ENCODE results near the gene PDE10A.

PDE10A gene

GRCh38 chr6:165662749-165663376 lies at the start of gene PDE10A:
Gene PDE10A, minus strand, starts transcription at chr6:165663241. Its CDS starts 430 bp downstream, at chr6:165662811.
- TF ChIP-seq CTCF (IDR thresholded peaks at IDR 0.05) = no peak
- Histone ChIP-seq H3K4me3 (peak within 1 kb of the TSS; percentile 77), H3K27ac (peak within 1 kb of the TSS; percentile 47 to 82)
- no peak for DNase-seq (ENCODE audit: low spot score)

- Histone ChIP-seq H3K27ac (no peak overlapping the region), H3K4me3 (no peak overlapping the region)
- TF ChIP-seq CTCF (IDR thresholded peaks at IDR 0.05) = no peak
- DNase-seq (ENCODE audit: low spot score) = no peak
Measured at GRCh38 chr6:165708985-165709576, 46.0 kb upstream of the PDE10A start.

GRCh38 chr6:165707067-165707853 lies 44.2 kb upstream of the PDE10A start:
- DNase-seq (ENCODE audit: low spot score) = no peak
- no peak overlapping the region for H3K27ac ChIP-seq
- no peak overlapping the region for H3K4me3 ChIP-seq
- TF ChIP-seq CTCF (IDR thresholded peaks at IDR 0.05) = no peak

DNA sequence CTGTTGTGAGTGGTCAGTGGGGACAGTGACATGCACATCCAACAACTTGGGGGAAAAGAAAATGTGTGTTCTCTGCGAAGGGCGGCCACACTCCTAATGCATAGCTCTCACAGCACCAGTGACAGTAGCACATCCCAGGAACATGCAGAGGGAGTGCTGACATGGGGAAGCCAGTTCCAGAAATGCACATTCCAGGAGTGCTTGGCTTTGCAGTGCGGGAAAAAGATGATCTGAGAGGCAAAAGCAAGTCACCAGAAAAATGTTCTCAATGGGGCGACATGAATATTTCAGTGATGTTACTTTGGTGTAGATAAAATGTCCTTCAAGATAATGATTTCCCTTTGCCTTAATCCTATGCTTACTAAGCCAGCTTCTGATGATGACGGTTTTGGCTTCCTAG lies 42.9 kb upstream of the PDE10A start:
- Histone ChIP-seq H3K27ac (no peak overlapping the region), H3K4me3 (no peak overlapping the region)
- DNase-seq (ENCODE audit: low spot score) = no peak
- TF ChIP-seq CTCF (IDR thresholded peaks at IDR 0.05) = no peak

DNA sequence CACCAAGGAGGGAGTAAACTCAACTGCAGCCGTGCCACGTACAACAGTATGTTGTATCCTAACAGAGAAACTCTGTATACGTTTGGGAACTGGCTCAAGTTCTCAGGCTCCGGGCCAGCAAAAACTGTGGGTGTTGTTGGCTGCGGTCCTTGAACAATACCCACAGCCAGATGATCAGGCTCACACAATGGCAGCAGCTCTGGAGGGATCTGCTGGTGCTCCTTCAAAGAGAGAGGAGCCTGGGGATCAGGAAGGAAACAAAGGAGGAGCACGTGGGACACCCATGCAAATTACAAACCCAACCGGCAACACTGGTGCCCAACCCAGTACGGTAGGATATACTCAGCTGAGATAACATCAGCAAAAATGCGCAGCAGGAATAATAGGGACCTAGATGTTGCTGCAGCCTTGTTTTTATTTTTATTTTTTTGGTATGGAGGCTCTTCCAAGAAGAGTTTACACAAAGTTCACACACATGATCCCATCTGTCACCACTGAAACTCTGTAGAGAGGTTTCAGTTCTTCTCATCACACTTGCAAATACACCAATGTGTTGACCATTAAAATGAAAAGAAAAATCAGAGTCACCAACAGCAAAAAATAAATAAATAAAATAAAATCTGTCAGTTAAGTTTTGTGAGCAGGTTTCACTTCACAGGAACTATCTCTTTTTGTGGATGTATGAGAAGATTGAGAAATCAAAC lies 41.2 kb upstream of the PDE10A start:
- no peak for DNase-seq (ENCODE audit: low spot score)
- Histone ChIP-seq H3K27ac (no peak overlapping the region), H3K4me3 (no peak overlapping the region)
- TF ChIP-seq CTCF (IDR thresholded peaks at IDR 0.05) = no peak

- DNase-seq (ENCODE audit: low spot score) = no peak
- no peak overlapping the region for H3K27ac ChIP-seq
- no peak for TF ChIP-seq CTCF (IDR thresholded peaks at IDR 0.05)
- no peak overlapping the region for H3K4me3 ChIP-seq
Measured at GRCh38 chr6:165702669-165703068, 39.6 kb upstream of the PDE10A start.
